ENCODE results near the gene C2CD4B. TPM values are rescaled to one million over a fixed set of nuclear protein-coding genes. Genes with fewer than 3 reads are reported as not detected.

The C2CD4B gene
- total and polyA plus RNA-seq, 2 of the 13 experiments (the other 11 are each of a cell fraction or from before 2014, with no cell fraction given): not detected

DNA sequence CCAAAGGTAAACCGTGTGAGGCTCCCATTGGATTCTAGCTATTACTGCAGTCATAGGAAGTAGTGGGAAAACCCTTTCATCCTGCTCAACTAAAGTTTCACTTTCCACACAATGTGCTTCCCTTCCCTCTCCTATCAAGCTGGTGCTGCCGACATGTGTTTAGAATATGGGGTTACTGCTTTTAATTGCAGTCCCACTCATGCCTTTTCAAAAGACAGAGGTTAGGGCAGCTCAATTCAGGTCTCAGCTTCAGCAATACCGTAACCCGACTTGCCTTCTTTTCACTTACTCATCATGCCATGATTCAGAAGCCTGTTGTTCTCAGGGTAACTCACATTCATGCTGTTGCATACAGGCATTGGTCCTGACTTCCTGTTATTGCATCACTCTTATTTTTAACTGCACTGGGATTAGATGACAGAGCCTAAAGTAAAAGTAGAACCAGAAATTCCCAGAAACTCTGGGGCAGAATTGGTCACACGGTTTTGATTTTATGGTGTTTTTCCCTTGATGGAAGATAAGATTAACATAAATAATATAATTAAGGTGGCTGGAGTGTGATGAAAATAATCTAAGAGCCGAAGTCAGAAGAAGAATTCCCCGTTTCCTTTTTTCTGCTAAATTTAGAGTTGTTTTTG is 45.7 kb downstream of the C2CD4B start (continued):
- TF ChIP-seq, protein P1, sequence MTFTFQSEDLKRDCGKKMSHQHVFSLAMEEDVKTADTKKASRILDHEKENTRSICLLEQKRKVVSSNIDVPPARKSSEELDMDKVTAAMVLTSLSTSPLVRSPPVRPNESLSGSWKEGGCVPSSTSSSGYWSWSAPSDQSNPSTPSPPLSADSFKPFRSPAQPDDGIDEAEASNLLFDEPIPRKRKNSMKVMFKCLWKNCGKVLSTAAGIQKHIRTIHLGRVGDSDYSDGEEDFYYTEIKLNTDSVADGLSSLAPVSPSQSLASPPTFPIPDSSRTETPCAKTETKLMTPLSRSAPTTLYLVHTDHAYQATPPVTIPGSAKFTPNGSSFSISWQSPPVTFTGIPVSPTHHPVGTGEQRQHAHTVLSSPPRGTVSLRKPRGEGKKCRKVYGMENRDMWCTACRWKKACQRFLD (CRISPR knock-in tag; IDR thresholded peaks at IDR 0.05; ENCODE audit: borderline replicate concordance): no peak
- peak; percentile 42; the same call in 1 of the 2 replicates for TF ChIP-seq ATF7 (IDR thresholded peaks at IDR 0.05)
- TF ChIP-seq ATF7 (CRISPR knock-in tag; IDR thresholded peaks at IDR 0.05): no peak
- no peak for TF ChIP-seq ZNF83 (CRISPR knock-in tag; IDR thresholded peaks at IDR 0.05; ENCODE audit: borderline replicate concordance)
- TF ChIP-seq ZNF44 (CRISPR knock-in tag; IDR thresholded peaks at IDR 0.05): no peak
- TF ChIP-seq FOSL2 (CRISPR knock-in tag; IDR thresholded peaks at IDR 0.05): peak; percentile 78
- TF ChIP-seq ZNF557 (CRISPR knock-in tag; IDR thresholded peaks at IDR 0.05): no peak
- TF ChIP-seq, protein P2, sequence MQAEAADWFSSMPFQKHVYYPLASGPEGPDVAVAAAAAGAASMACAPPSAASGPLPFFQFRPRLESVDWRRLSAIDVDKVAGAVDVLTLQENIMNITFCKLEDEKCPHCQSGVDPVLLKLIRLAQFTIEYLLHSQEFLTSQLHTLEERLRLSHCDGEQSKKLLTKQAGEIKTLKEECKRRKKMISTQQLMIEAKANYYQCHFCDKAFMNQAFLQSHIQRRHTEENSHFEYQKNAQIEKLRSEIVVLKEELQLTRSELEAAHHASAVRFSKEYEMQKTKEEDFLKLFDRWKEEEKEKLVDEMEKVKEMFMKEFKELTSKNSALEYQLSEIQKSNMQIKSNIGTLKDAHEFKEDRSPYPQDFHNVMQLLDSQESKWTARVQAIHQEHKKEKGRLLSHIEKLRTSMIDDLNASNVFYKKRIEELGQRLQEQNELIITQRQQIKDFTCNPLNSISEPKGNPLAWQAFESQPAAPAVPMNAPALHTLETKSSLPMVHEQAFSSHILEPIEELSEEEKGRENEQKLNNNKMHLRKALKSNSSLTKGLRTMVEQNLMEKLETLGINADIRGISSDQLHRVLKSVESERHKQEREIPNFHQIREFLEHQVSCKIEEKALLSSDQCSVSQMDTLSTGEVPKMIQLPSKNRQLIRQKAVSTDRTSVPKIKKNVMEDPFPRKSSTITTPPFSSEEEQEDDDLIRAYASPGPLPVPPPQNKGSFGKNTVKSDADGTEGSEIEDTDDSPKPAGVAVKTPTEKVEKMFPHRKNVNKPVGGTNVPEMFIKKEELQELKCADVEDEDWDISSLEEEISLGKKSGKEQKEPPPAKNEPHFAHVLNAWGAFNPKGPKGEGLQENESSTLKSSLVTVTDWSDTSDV (CRISPR knock-in tag; IDR thresholded peaks at IDR 0.05): no peak
- TF ChIP-seq FOXO1 (CRISPR knock-in tag; IDR thresholded peaks at IDR 0.05): no peak
- TF ChIP-seq ETV5 (CRISPR knock-in tag; IDR thresholded peaks at IDR 0.05; ENCODE audit: borderline replicate concordance): peak; percentile 74; the same call in 1 of the 2 replicates
- TF ChIP-seq ZNF20 (CRISPR knock-in tag; IDR thresholded peaks at IDR 0.05): no peak
- no peak for TF ChIP-seq ZNF879 (CRISPR knock-in tag; IDR thresholded peaks at IDR 0.05)
- no peak for TF ChIP-seq FOXA1 (IDR thresholded peaks at IDR 0.05)
- TF ChIP-seq FOXA1 (CRISPR knock-in tag; IDR thresholded peaks at IDR 0.05): no peak
- no peak for TF ChIP-seq JARID2 (CRISPR knock-in tag; IDR thresholded peaks at IDR 0.05; ENCODE audit: insufficient replicate concordance)
- TF ChIP-seq, protein P3, sequence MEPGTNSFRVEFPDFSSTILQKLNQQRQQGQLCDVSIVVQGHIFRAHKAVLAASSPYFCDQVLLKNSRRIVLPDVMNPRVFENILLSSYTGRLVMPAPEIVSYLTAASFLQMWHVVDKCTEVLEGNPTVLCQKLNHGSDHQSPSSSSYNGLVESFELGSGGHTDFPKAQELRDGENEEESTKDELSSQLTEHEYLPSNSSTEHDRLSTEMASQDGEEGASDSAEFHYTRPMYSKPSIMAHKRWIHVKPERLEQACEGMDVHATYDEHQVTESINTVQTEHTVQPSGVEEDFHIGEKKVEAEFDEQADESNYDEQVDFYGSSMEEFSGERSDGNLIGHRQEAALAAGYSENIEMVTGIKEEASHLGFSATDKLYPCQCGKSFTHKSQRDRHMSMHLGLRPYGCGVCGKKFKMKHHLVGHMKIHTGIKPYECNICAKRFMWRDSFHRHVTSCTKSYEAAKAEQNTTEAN (CRISPR knock-in tag; conservative IDR thresholded peaks at IDR 0.05): no peak
- no peak for TF ChIP-seq ZNF781 (CRISPR knock-in tag; IDR thresholded peaks at IDR 0.05; ENCODE audit: borderline replicate concordance, not compliant biosample characterization)
- TF ChIP-seq REXO4 (CRISPR knock-in tag; IDR thresholded peaks at IDR 0.05; ENCODE audit: borderline replicate concordance): no peak
- 0 out of 2 replicates have a peak, but pooled peaks have one; percentile 30 for TF ChIP-seq THAP11 (CRISPR knock-in tag; IDR thresholded peaks at IDR 0.05)
- TF ChIP-seq ELF1 (CRISPR knock-in tag; IDR thresholded peaks at IDR 0.05): peak; percentile 78
- no peak for TF ChIP-seq ZNF367 (CRISPR knock-in tag; IDR thresholded peaks at IDR 0.05; ENCODE audit: borderline replicate concordance)
- no peak for TF ChIP-seq ZSCAN21 (CRISPR knock-in tag; IDR thresholded peaks at IDR 0.05; ENCODE audit: borderline replicate concordance)
